GM23338 (cell line): Measurements from ENCODE around the gene KSR2. TPM values are rescaled to one million over a fixed set of nuclear protein-coding genes. Genes with fewer than 3 reads are reported as not detected.

Experiments
- ATAC-seq: fragments of 200-7000 bp; cut with Tn5 transposase; 3 replicates; pipeline ENCODE4 v1.9.1; 2020
- DNase-seq: peaks from one replicate; pipeline ENCODE4 v3.0.0-alpha.2; 2015; ENCODE audit warnings: low spot score
- H2AFZ ChIP-seq: fragments of 200-600 bp; sonication (generic); 2 replicates; pipeline ENCODE4 v1.8.0; 2016; ENCODE audit warnings: antibody characterized with exemption, mild to moderate bottlenecking, moderate library complexity
- H3F3A ChIP-seq: fragments of 200-600 bp; sonication (generic); replicated peaks from 2 replicates; pipeline ENCODE4 v1.8.0; 2017; ENCODE audit warnings: antibody characterized with exemption, mixed run types, low read depth
- H3K27ac ChIP-seq: fragments of 200-600 bp; sonication (generic); 2 replicates; pipeline ENCODE4 v1.6.1; 2016; ENCODE audit warnings: low read depth
- H3K27me3 ChIP-seq: fragments of 200-600 bp; sonication (generic); 2 replicates; pipeline ENCODE4 v1.8.0; 2016; ENCODE audit warnings: mild to moderate bottlenecking, mixed run types, moderate library complexity; ENCODE audit not compliant: insufficient read depth
- H3K36me3 ChIP-seq: fragments of 200-600 bp; sonication (generic); 2 replicates; pipeline ENCODE4 v1.8.0; 2016; ENCODE audit warnings: mild to moderate bottlenecking; ENCODE audit not compliant: insufficient read depth
- H3K4me1 ChIP-seq: fragments of 200-600 bp; sonication (generic); 2 replicates; pipeline ENCODE4 v1.8.0; 2016; ENCODE audit warnings: mild to moderate bottlenecking, moderate library complexity; ENCODE audit not compliant: insufficient read depth
- H3K4me2 ChIP-seq: fragments of 200-600 bp; sonication (generic); 2 replicates; pipeline ENCODE4 v1.7.1; 2017; ENCODE audit warnings: mixed run types
- H3K4me3 ChIP-seq: fragments of 200-600 bp; sonication (generic); 2 replicates; pipeline ENCODE4 v1.6.1; 2016; ENCODE audit warnings: mixed run types
- H3K79me2 ChIP-seq: fragments of 200-600 bp; sonication (generic); replicated peaks from 2 replicates; pipeline ENCODE4 v1.8.0; 2017; ENCODE audit warnings: mild to moderate bottlenecking; ENCODE audit not compliant: insufficient read depth
- H3K9me2 ChIP-seq: fragments of 200-600 bp; sonication (generic); 2 replicates; pipeline ENCODE4 v1.8.0; 2017; ENCODE audit not compliant: insufficient read depth
- H4K20me1 ChIP-seq: fragments of 200-600 bp; sonication (generic); replicated peaks from 2 replicates; pipeline ENCODE4 v1.8.0; 2017; ENCODE audit warnings: mild to moderate bottlenecking; ENCODE audit not compliant: insufficient read depth
- H3K27ac Mint-ChIP-seq: 2 replicates; pipeline ENCODE4 v1.8.0; 2020; ENCODE audit warnings: inconsistent platforms, mild to moderate bottlenecking, moderate library complexity, mixed read lengths
- H3K27me3 Mint-ChIP-seq: 3 replicates; pipeline ENCODE4 v1.8.0; 2022; ENCODE audit warnings: low read depth, mild to moderate bottlenecking, moderate library complexity, mixed read lengths, inconsistent platforms; ENCODE audit not compliant: insufficient read depth, poor library complexity
- H3K36me3 Mint-ChIP-seq: 3 replicates; pipeline ENCODE4 v1.8.0; 2021; ENCODE audit warnings: low read depth, mild to moderate bottlenecking, inconsistent platforms, moderate library complexity, mixed read lengths
- H3K4me1 Mint-ChIP-seq: 3 replicates; pipeline ENCODE4 v1.8.0; 2020; ENCODE audit warnings: mild to moderate bottlenecking, inconsistent platforms, mixed read lengths
- H3K4me3 Mint-ChIP-seq: 3 replicates; pipeline ENCODE4 v1.8.0; 2021; ENCODE audit warnings: moderate library complexity, mild to moderate bottlenecking, inconsistent platforms, mixed read lengths
- H3K9me3 Mint-ChIP-seq: 3 replicates; pipeline ENCODE4 v1.8.0; 2020; ENCODE audit warnings: moderate library complexity, mild to moderate bottlenecking, inconsistent platforms, mixed read lengths
- CREB1 ChIP-seq: fragments of 250-450 bp; sonication (Bioruptor Pico); IDR thresholded peaks from 2 replicates; pipeline ENCODE4 v1.5.0; 2020; ENCODE audit warnings: low read depth, mild to moderate bottlenecking, moderate library complexity
- EZH2 ChIP-seq: fragments of 200-600 bp; sonication (generic); IDR thresholded peaks from one replicate; pipeline ENCODE4 v1.8.0; 2017; ENCODE audit warnings: antibody characterized with exemption, mild to moderate bottlenecking, low read depth; ENCODE audit not compliant: unreplicated experiment
- EZH2phosphoT487 ChIP-seq: fragments of 200-600 bp; sonication (generic); IDR thresholded peaks from one replicate; pipeline ENCODE4 v1.8.1; 2018; ENCODE audit warnings: antibody characterized with exemption; ENCODE audit not compliant: unreplicated experiment
- JUNB ChIP-seq: IDR thresholded peaks from one replicate; pipeline ENCODE4 v1.6.1; 2016; ENCODE audit warnings: antibody characterized with exemption; ENCODE audit not compliant: unreplicated experiment
- POLR2AphosphoS5 ChIP-seq: IDR thresholded peaks from 2 replicates; pipeline ENCODE4 v1.6.1; 2016; ENCODE audit warnings: antibody characterized with exemption, low read depth
- STAT1 ChIP-seq: IDR thresholded peaks from one replicate; pipeline ENCODE4 v1.6.1; 2016; ENCODE audit warnings: antibody characterized with exemption; ENCODE audit not compliant: unreplicated experiment
- ZNF114 ChIP-seq: fragments of 250-450 bp; sonication (Bioruptor Pico); IDR thresholded peaks from 2 replicates; pipeline ENCODE4 v1.5.0; 2020; ENCODE audit warnings: mild to moderate bottlenecking, moderate library complexity
- ZNF331 ChIP-seq: fragments of 250-450 bp; sonication (Bioruptor Pico); IDR thresholded peaks from 2 replicates; pipeline ENCODE4 v1.5.0; 2020; ENCODE audit warnings: low read depth, mild to moderate bottlenecking, moderate library complexity
- polyA plus RNA-seq: library from polyadenylated mRNA; unstranded; fragments of >200 nt; fragmentation: Nextera tagmentation; extraction: Ambion mirVana; gene quantifications from 2 replicates; pipeline ENCODE4 v1.2.1, GENCODE V29; 2016
- total RNA-seq: library from RNA; depleted of rRNA; stranded (reverse); fragments of >200 nt; shearing (Covaris generic); gene quantifications from 2 replicates; pipeline ENCODE4 v1.2.3, GENCODE V29; 2014
- TF ChIP-seq, protein P1 (sequence below), 2 experiments: fragments of 200-600 bp in 1 of 2; sonication (generic) in 1 of 2; conservative IDR thresholded peaks; 2 replicates each; pipeline versions ENCODE4 v1.5.1 to v1.6.1; 2016 to 2017; ENCODE audit warnings: antibody characterized with exemption in 2 of 2, low read depth in 2 of 2, mild to moderate bottlenecking in 2 of 2, moderate library complexity in 1 of 2
- TF ChIP-seq, protein P2 (sequence below): fragments of 250-450 bp; sonication (Bioruptor Pico); IDR thresholded peaks from 2 replicates; pipeline ENCODE4 v1.5.0; 2020; ENCODE audit warnings: mild to moderate bottlenecking, moderate library complexity

The KSR2 gene
- total and polyA plus RNA-seq, 2 experiments from 2014 or later: 1.1 to 2.7 TPM

DNA sequence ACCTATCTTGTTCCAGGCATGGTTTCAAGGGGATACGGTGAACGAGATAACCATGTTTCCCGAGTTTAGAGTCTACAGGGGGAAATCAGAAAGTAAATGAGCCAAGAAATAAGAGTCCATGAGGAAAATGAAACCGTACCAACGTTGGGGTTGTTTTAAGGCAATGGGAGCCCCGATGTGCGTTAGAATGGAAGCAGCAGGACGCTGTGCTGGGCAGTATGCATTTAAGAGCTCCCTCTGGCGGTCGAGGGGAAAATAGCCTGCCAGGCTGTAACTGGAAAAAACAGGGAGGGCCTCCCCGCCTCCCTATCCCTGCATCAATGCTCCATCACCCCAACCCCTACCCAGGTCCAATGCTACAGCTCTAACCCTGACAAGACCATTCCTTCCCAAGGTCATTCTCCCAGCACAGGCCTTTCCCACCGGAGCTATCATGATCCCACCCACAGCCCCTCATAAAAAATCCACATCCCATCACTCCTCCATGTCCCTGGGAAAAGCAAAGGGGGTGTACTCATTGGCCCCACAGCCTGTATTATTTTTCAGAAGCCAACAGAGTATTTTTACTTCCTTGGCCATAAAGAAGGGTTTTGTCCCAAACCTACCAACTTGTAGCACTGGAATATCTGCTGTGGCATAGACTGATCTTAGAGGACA lies 381.0 kb downstream of the KSR2 start:
- Histone ChIP-seq H2AFZ (0 out of 2 replicates have a peak overlapping the region, but pooled peaks have one; percentile 5), H3K36me3 (no peaks in the 10 kb centered on the region), H3K9me2 (no peaks in the 10 kb centered on the region), H3K27ac (no peak overlapping the region), H4K20me1 (no peaks in the 10 kb centered on the region), H3F3A (no peaks in the 10 kb centered on the region), H3K4me1 (peaks cover 12% of the 10 kb centered on the region), H3K4me3 (no peak overlapping the region), H3K27me3 (no peaks in the 10 kb centered on the region), H3K79me2 (no peaks in the 10 kb centered on the region), H3K4me2 (no peak overlapping the region)
- DNase-seq (peak; percentile 86), ATAC-seq (peak; percentile 90)
- no peak overlapping the region for H3K27ac Mint-ChIP-seq
- peaks cover 6% of the 10 kb centered on the region for H3K27me3 Mint-ChIP-seq
- H3K4me3 Mint-ChIP-seq: no peak overlapping the region
- H3K9me3 Mint-ChIP-seq: no peaks in the 10 kb centered on the region; the same call in 2 of the 3 replicates
- no peaks in the 10 kb centered on the region for H3K36me3 Mint-ChIP-seq
- H3K4me1 Mint-ChIP-seq: peaks cover 28% of the 10 kb centered on the region
- no peak for TF ChIP-seq STAT1
- TF ChIP-seq, protein P1, sequence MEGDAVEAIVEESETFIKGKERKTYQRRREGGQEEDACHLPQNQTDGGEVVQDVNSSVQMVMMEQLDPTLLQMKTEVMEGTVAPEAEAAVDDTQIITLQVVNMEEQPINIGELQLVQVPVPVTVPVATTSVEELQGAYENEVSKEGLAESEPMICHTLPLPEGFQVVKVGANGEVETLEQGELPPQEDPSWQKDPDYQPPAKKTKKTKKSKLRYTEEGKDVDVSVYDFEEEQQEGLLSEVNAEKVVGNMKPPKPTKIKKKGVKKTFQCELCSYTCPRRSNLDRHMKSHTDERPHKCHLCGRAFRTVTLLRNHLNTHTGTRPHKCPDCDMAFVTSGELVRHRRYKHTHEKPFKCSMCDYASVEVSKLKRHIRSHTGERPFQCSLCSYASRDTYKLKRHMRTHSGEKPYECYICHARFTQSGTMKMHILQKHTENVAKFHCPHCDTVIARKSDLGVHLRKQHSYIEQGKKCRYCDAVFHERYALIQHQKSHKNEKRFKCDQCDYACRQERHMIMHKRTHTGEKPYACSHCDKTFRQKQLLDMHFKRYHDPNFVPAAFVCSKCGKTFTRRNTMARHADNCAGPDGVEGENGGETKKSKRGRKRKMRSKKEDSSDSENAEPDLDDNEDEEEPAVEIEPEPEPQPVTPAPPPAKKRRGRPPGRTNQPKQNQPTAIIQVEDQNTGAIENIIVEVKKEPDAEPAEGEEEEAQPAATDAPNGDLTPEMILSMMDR (conservative IDR thresholded peaks at IDR 0.05; ENCODE audit: low read depth in 2 of 2): peak; percentile 82 to 90

DNA sequence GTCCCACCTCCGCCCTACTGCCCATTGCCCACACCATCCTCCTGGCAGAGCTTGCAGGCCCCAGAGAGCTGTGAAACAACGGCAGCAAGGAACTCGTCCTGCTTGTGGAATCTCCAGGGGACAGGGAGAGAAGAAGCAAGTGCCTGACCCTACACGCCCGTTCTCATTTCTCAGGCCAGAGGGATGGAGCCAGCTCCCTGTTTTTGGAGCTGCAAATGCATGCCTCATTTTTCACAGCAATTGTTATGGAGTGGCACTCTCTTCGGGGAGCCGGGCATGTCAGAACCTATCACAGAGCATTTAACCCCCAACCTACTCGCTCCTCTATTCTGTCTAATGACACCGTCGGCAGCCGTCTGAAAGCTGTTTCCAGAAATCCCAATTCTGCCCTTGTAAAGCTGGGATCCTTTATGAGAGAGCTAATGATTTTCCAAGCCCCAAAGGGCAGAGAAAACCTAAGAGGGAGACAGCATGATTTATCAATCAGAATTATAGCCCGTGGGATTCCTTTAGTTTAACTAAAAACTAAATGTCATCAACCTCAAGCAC lies 385.0 kb downstream of the KSR2 start:
- H3K27me3 ChIP-seq: no peaks in the 10 kb centered on the region
- no peaks in the 10 kb centered on the region for H3K9me2 ChIP-seq
- H3F3A ChIP-seq: no peaks in the 10 kb centered on the region
- peak overlapping the region; percentile 39 for H2AFZ ChIP-seq
- H3K36me3 ChIP-seq: no peaks in the 10 kb centered on the region
- H3K36me3 Mint-ChIP-seq: no peaks in the 10 kb centered on the region
- DNase-seq: peak; percentile 17
- H3K27ac ChIP-seq: no peak overlapping the region
- H3K27ac Mint-ChIP-seq: peak overlapping the region; percentile 53; the same call in 1 of the 2 replicates
- H3K4me2 ChIP-seq: peak overlapping the region; percentile 55
- H3K4me3 ChIP-seq: peak overlapping the region; percentile 33
- peaks cover 35% of the 10 kb centered on the region for H3K4me1 Mint-ChIP-seq
- no peaks in the 10 kb centered on the region for H4K20me1 ChIP-seq
- peaks cover 5% of the 10 kb centered on the region for H3K27me3 Mint-ChIP-seq
- H3K9me3 Mint-ChIP-seq: no peaks in the 10 kb centered on the region
- H3K79me2 ChIP-seq: no peaks in the 10 kb centered on the region
- ATAC-seq: peak; percentile 10; the same call in 2 of the 3 replicates
- peaks cover 11% of the 10 kb centered on the region for H3K4me1 ChIP-seq
- H3K4me3 Mint-ChIP-seq: peak overlapping the region; percentile 41
- TF ChIP-seq EZH2phosphoT487: no peak
- TF ChIP-seq POLR2AphosphoS5: no peak
- no peak for TF ChIP-seq EZH2
- no peak for TF ChIP-seq STAT1
- TF ChIP-seq, protein P1 (conservative IDR thresholded peaks at IDR 0.05; ENCODE audit: low read depth in 2 of 2): no peak
- TF ChIP-seq ZNF114 (CRISPR knock-in tag): no peak
- TF ChIP-seq, protein P2, sequence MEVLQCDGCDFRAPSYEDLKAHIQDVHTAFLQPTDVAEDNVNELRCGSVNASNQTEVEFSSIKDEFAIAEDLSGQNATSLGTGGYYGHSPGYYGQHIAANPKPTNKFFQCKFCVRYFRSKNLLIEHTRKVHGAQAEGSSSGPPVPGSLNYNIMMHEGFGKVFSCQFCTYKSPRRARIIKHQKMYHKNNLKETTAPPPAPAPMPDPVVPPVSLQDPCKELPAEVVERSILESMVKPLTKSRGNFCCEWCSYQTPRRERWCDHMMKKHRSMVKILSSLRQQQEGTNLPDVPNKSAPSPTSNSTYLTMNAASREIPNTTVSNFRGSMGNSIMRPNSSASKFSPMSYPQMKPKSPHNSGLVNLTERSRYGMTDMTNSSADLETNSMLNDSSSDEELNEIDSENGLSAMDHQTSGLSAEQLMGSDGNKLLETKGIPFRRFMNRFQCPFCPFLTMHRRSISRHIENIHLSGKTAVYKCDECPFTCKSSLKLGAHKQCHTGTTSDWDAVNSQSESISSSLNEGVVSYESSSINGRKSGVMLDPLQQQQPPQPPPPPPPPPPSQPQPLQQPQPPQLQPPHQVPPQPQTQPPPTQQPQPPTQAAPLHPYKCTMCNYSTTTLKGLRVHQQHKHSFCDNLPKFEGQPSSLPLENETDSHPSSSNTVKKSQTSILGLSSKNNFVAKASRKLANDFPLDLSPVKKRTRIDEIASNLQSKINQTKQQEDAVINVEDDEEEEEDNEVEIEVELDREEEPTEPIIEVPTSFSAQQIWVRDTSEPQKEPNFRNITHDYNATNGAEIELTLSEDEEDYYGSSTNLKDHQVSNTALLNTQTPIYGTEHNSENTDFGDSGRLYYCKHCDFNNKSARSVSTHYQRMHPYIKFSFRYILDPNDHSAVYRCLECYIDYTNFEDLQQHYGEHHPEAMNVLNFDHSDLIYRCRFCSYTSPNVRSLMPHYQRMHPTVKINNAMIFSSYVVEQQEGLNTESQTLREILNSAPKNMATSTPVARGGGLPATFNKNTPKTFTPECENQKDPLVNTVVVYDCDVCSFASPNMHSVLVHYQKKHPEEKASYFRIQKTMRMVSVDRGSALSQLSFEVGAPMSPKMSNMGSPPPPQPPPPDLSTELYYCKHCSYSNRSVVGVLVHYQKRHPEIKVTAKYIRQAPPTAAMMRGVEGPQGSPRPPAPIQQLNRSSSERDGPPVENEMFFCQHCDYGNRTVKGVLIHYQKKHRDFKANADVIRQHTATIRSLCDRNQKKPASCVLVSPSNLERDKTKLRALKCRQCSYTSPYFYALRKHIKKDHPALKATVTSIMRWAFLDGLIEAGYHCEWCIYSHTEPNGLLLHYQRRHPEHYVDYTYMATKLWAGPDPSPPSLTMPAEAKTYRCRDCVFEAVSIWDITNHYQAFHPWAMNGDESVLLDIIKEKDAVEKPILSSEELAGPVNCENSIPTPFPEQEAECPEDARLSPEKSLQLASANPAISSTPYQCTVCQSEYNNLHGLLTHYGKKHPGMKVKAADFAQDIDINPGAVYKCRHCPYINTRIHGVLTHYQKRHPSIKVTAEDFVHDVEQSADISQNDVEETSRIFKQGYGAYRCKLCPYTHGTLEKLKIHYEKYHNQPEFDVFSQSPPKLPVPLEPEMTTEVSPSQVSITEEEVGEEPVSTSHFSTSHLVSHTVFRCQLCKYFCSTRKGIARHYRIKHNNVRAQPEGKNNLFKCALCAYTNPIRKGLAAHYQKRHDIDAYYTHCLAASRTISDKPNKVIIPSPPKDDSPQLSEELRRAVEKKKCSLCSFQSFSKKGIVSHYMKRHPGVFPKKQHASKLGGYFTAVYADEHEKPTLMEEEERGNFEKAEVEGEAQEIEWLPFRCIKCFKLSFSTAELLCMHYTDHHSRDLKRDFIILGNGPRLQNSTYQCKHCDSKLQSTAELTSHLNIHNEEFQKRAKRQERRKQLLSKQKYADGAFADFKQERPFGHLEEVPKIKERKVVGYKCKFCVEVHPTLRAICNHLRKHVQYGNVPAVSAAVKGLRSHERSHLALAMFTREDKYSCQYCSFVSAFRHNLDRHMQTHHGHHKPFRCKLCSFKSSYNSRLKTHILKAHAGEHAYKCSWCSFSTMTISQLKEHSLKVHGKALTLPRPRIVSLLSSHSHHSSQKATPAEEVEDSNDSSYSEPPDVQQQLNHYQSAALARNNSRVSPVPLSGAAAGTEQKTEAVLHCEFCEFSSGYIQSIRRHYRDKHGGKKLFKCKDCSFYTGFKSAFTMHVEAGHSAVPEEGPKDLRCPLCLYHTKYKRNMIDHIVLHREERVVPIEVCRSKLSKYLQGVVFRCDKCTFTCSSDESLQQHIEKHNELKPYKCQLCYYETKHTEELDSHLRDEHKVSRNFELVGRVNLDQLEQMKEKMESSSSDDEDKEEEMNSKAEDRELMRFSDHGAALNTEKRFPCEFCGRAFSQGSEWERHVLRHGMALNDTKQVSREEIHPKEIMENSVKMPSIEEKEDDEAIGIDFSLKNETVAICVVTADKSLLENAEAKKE (CRISPR knock-in tag): no peak
- TF ChIP-seq CREB1: no peak
- no peak for TF ChIP-seq ZNF331 (CRISPR knock-in tag)
- no peak for TF ChIP-seq JUNB
